Inflammatory macrophage (primary cell): ENCODE data around the gene ETFA.

Experiments used
- DNase-seq, 2 donors: peaks; one replicate each; pipeline ENCODE4 v3.0.0-alpha.2; 2020 to 2022
- total RNA-seq, 18 experiments: gene quantifications; one replicate each; lab custom pipeline; 2026; ENCODE audit warnings: mixed read lengths in 6 of 18, inconsistent platforms in 2 of 18; lab: John Stamatoyannopoulos, UW

Gene ETFA
- 75.0 to 170 (median 128) reads per million in 18 experiments for total RNA-seq

DNA sequence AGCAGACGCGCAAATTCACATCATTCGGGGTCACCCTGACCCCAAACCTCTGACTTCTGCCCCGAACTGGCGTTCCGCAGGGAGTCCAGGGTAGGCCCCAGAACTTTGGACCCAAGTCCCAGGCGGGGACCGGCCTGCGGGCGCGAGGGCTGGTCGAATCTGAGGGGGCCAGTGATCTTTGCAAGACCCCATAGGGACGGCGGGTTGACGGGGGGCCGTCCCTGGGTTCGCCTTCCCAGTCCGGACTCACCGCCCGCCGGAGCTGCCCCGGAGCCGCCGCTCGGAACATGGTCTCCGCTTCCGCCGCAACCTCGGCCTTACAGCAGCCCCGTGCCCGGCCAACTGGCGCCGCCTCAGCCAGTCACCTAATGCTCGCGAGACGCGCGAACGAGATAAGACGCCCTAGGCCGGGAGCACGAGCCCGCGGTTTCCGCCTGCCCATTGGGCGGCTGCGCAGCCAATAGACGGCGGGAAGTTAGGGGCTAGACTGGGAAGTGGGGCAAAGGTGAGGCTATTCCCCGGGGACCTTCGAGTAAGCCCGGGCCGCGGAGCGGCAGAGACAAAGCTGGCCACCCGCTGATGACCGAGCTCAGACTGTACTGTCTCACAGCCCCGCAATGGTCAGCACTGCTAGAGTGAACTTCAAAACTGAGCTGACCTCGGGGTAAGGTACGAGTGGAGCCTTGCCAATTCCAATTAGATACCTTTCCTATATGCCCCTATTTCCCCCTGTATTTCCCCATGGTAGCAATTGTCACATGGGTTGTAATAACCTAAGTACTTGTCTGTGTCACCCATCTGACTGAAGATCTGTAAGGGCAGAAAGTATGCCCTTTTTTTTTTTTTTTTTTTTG lies at the start of gene ETFA:
Gene ETFA, minus strand, starts transcription at position 370 of the 854 bp plus-strand sequence. Its CDS starts 81 bp downstream, at position 289.
- DNase-seq, result peak; percentile 95 to 97

DNA sequence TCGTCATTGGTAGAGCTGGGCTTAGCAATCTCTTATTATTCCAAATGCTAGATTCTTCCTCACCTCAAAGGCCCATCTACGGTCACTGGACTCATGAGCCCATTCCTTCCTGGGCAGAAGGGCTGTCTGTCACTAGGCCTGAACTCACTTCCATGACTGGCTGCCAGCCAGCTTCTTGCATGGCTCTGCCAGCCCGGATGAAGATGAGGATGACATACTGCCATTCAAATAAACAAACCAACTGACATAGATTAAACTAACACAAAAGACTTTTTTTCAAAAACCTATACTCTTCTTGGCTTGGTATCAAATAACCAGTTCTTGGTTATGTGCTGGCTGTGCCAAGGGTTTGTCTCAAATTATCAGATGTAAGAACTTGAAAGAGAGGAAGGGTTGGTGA lies 49.1 kb upstream of the ETFA start:
- DNase-seq, result no peak

DNA sequence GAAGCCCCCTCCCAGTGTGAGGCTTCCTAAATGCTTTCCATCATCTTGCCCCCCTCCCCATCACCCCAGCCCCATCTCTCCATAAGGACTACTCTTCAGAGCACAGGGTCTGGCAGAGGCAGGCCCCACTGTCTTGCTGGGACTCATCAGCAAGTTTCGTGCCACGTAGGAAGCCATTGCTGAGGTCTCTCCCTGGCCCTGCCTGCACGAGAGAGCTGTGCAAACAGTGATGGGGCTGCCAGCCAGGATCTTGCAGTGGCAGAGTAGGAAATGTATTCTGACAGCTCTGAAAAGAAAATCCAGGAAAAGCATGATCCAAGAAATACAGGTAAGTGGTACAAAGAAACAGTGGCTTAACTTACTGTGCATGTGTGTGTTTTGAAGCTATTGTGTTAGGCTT lies 47.9 kb upstream of the ETFA start:
- no peak for DNase-seq

DNA sequence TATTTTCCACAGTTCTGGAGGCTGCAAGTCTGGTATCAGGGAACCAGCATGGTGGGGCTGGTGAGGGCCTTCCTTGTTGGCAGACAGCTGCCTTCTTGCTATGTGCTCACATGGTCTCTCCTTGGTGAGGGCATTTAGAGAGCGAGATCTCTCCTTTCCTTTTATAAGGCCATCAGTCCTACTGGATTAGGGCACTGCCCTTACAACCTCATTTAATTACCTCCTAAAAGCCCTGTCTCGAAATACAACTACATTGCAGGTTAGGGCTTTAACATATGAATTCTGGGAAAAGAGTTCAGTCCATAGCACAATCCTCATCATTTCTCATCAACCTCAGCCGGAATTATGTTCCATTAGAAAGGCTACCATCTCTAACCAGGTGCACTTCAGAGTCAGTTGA lies 47.2 kb upstream of the ETFA start:
- no peak for DNase-seq

DNA sequence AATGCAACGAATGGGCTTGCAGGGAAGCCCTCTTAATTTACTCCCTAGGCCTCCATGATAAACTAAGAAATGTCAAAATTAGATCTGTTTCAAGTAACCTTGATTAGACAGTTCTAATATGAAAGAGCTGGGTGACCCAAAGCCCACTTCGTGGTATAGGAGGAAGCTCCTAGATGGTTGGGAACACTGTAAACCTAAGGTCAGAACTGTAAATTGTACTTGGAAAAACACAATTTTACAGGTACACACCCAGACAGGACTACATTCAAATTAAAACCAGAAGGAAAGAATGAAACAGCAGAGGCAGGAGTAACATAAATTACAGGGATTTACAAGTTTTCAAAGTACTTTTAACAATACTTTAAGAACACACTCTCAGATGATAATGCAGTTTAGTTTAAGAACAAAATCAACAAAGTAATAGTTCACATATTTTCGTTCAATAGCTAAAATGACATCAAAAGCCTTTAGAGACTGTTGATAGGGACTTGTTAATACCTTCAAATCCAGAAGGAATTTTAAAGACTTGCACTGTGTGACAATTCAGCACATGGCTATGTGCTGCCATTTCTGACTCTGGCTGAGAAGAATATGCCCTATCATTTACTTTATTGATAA lies 43.7 kb upstream of the ETFA start:
- no peak for DNase-seq

DNA sequence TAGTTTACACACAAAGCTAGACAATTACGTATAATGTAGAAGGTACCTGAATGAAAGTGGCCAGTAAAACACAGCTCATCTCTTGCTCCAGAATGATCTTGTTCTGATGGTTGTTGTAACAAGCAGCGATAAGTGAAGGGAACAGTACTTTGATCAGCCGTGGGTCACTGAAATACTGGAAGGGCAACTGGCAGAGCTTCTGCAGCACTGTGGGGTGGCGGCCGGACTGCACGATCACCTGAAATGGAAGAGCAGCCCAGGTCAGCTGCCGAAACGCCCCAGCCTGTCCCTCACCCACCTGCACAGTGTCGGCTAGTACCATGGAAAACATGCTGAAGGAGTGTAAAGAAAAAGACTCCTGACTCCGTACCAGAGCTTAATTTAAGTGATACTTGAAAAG lies 42.6 kb upstream of the ETFA start:
- DNase-seq, result no peak

DNA sequence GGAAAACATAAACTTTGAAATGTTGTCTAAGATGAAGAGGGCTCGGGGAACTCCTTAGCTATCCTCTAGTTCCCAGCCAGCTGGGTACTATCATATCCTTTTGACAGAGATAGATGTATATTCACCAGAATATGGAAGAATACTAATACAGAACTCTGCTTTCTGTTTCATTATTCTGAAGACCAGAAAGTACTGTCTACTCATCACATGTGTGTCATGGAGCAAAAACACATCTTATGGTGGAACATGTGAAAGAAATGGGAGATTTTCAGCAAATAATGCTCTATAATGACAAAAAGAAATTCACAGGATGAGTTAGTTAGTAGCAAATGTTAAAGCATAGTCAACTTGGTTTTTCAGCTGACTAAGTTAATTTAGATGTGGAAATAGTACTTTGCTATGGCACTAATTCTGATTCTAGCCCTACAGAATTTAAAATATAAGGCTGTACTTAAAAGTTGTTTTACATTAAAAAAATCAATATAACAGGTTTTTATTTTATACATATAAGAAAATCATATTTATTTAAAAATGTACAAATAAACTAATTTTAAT lies 41.8 kb upstream of the ETFA start:
- no peak for DNase-seq

DNA sequence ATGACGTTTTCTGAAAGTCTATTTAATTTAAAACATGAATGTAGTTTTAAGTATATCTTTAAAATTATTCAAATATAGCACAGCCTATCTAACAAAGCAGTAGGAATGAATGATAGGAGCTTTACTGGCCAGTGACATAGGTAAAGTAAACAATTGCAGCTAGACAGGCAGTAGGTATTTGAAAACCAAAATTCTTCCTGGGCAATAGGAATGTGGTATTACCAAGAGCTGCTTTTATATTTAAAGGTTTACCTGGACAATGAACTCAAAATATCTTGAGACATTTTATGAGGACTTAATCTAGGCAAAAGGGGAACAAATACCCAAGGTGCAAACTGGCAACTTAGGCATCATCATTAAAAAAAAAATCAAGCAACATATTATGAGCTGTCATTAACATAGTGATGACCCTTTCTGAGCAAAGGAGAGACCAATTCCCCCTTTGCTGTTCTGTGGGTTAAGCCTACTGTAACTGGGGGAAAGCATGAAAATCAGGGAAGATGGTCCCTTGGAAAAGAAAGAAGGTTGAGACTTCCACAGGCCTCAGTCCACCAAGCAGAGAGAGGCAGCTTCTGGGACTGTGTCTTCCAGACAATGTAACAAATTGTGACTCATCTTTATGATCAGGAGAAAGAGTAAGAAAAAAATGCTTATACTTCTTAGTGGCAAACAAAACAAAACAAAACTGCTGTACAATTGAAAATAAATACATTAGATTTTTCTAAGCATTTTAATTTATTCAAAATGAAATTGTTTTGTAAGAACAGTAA lies 38.2 kb upstream of the ETFA start:
- DNase-seq, result no peak

DNA sequence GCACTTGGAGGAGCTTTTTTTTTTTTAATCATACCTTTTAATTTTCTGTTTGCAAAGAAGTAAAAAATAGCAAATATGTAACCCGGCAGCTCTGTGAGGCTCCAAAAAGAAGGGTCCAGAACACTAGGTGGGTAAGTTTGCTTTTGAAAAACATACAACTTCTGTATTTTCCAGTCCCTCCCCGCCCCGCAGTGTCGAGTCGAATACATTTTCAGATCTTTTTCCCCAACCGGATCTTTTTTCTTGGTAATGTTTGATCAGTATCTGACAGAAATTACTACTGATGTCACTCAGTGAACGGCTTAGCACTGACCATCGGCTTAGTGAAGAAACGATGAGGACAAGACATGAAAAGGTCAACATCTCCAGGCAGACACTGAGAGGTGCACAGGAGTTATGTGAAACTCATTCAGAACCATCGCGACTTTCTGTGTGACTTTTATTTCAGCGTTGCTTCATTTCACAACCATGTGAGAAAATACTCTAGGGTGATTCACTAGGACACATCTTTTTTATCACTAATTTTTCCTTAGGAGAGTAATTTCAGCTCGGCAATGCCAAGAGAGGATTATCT lies 36.3 kb upstream of the ETFA start:
- DNase-seq, result no peak

DNA sequence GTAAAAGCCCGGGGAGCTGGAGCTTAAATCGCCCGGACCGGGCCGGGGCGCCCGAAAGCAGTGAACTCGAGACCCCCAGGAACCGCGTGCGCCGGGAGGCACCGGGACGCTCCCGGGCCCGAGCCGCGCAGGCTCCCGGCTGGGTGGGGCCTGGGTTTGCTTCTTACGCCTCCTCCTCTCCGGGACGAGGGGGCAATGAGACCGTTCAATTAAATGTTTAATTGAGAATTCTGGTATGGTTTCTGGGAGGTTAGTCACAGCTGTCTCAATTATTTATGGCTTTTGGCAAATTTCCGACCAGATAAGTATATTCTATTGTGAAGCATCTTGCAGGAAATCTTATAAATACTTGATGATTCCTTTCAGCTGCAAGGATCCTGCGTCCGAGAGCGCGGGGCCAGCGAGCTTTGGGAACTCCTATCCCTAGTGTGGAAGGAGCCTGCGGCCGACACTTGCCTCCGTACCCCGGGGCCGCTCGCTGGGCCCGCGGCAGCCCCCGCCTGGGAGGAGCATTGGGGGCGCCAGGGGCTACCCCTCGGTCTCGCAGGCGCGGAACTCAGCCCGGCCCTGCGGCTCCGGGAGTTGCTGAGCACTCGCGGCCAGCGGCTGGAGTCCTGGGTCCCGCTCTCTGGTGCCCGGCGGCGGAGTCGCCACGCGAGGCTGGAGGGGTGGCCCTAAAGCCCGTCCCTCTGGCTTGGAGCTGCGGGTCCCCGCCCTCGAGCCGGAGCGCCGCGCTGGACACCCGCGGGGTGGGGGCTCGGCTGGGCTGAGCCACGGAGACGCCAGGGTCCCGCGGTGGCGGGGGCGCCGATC lies 35.6 kb upstream of the ETFA start:
- DNase-seq, result no peak

DNA sequence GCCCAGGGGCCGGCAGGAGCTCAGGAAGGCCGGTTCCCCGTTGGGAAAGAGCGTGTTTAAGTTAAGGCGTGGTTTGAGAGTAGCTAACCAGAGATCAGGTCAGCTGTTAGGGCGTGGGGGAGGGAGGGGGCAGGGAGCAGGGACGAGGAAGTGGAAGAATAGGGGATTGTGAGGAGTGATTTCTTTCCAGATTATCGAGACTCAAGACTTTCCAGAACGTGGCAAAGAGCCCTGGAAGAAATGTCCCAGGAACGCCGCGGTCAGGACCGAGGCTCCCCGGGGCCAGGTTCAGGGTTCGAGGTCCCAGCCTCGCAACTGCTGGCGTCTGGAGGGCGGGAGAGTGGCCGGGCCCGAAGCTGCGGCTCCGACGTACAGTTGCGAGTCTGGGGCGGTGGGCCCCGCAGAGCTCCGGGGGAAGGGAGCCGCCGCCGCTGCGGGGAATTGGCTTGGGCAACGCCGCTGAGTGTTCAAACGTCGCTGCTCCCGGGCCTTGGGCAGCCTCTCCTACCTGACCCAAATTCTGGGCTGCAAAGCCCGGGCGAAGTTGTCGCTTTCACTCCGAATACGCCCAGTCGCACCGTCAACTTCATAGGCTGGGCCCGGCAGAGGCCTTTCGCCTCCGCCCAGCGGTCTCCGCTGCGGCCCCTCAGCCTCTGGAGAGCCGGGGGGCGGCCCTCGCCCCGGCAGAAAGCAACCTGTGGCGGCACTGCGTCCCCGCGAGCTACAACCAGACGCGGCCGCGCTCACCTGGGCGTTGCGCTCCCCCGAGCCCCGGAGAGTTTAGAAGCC lies 34.8 kb upstream of the ETFA start:
- peak; percentile 67 to 78 for DNase-seq

DNA sequence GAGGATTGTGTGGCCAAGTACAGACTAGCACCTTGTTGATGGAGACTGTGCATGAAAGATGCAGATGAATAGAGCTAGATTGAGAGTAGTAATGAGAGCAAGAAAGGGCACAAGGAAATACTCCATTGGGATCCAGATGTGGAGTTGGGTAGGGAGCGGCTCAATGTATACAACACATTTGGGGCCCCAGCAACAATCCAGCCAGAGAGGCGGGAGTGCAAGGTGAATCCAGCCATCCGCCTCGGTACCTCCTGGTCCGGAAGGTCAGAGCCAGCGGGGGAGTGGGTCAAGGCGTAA lies 34.3 kb upstream of the ETFA start:
- no peak for DNase-seq

DNA sequence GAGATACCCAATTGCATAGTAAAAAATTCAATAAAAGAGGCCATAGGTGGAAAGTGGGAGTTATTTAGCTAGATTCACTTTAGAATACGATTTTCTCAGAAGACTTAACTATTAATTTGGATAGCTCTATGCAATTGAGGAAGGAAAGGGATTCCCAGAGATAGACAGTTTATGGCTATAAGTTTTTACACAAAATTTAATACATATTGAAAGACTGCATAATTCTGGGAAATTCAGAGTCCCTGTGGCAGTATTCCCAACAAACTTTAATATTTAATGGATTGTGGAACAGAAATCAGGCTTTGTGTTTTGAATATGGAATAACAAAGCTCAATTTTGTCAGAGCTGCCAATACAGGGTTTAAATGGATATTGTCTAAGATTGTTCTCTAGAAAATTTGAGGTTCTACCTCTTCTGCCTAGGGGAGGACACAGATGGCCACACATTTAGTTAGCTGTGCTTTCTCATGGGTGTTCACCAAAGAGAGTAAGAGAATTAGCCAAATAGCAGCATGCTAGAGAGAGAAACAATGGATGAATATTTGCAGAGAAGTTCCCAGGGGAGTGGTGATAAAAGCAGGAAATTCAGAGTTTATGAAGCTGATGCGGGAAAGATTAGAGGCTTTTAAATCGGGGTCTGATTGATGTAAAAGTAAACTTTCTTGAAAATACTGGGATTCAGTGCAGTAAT lies 33.8 kb upstream of the ETFA start:
- DNase-seq, result no peak

DNA sequence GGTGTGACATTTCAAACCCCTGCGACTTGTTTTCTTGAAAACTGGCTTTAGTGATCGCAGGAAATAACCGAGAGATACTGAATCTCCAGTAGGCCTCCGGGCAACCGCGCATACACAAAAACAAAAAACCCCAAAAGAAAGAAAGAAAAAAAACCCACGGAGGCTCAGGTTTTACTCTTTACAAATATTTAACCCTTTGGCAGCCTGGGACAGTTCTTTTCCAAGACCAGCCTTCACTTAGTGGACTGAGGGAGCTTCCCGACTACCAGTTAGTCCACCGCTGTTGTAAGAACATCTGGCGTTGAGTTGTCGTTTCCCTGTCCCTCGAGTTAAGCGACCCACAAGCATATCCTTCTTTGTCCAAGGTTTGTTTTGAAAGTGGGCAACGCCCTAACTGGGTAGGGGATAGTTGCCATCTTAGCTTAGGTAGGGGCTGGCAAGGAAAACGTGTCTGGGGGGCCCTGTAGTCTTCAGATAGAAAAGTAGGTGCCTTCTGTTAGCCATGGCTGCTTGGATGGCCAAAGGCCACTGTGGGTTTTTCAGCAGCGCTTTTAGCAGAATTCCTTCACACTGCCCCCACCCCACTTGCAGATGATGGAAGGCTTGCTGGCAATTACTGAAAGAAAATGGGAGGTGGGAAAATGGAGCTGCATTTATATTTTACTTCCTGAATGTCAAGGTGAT lies 32.2 kb upstream of the ETFA start:
- DNase-seq, result no peak

DNA sequence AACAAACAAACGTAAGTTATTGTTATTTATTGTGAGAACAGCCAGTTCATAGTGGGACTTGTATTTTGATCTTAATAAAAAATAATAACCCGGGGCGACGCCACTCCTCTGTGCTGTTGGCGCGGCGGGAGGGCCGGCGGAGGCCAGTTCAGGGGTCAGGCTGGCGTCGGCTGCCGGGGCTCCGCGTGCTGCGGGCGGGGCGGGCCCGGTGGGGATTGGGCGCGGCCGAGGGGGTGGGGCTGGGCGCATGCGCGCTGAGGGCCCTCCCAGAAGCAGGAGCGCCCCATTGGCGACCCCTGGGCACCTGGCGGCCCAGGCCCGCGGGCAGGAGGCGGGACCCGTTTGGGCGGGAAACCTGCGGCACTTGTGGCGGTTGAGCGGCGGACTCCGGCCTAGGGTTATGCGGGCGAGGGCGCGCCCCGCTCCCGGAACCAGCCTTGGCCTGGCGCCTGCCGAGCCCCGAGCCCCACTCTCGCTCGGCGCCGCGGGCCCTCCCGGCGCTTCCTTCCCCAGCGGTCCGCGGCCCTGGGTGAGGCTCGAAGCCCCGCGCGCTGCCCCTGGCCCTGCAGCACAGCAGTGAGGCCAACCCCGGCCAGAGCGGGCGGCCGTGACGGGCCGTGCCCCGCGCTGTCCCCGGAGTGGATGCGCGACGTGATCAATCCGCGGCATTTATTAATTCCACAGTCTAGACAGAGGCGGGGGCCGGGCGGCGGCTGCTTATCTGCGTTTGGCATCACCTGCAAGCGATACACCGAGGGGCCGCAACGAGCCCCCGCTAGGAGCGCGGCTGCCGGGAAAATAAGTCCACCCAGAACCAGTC lies 31.3 kb upstream of the ETFA start:
- DNase-seq, result no peak

DNA sequence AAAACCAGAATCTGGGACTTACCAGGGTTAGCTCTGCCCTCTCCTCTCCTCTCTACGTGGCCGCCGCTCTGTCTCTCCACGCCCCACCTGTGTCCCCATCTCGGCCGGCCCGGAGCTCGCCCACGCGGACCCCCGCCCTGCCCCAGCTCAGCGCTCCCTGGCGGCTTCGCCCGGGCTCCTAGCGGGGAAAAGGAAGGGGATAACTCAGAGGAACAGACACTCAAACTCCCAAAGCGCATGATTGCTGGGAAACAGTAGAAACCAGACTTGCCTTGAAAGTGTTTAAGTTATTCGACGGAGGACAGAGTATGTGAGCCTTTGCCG lies 30.8 kb upstream of the ETFA start:
- no peak for DNase-seq

DNA sequence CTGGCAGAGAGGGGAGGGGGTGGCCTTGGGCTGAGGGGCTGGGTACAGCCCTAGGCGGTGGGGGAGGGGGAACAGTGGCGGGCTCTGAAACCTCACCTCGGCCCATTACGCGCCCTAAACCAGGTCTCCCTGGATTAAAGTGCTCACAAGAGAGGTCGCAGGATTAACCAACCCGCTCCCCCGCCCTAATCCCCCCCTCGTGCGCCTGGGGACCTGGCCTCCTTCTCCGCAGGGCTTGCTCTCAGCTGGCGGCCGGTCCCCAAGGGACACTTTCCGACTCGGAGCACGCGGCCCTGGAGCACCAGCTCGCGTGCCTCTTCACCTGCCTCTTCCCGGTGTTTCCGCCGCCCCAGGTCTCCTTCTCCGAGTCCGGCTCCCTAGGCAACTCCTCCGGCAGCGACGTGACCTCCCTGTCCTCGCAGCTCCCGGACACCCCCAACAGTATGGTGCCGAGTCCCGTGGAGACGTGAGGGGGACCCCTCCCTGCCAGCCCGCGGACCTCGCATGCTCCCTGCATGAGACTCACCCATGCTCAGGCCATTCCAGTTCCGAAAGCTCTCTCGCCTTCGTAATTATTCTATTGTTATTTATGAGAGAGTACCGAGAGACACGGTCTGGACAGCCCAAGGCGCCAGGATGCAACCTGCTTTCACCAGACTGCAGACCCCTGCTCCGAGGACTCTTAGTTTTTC lies 30.2 kb upstream of the ETFA start:
- DNase-seq, result no peak

DNA sequence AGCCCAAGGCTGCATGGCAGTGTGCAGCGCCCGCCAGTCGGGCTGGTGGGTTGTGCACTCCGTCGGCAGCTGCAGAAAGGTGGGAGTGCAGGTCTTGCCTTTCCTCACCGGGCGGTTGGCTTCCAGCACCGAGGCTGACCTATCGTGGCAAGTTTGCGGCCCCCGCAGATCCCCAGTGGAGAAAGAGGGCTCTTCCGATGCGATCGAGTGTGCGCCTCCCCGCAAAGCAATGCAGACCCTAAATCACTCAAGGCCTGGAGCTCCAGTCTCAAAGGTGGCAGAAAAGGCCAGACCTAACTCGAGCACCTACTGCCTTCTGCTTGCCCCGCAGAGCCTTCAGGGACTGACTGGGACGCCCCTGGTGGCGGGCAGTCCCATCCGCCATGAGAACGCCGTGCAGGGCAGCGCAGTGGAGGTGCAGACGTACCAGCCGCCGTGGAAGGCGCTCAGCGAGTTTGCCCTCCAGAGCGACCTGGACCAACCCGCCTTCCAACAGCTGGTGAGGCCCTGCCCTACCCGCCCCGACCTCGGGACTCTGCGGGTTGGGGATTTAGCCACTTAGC lies 29.6 kb upstream of the ETFA start:
- no peak for DNase-seq
